HepG2 (cell line): ENCODE data around the gene KIF9.

Experiments used
- CBFB ChIP-seq: sonication (generic); formaldehyde crosslinking; IDR thresholded peaks from 2 replicates; pipeline ENCODE4 v1.4.0; 2020; ENCODE audit warnings: missing genetic modification reagents
- CEBPB ChIP-seq: IDR thresholded peaks from 2 replicates; pipeline ENCODE4 v1.6.1; 2011; ENCODE audit warnings: low read depth, low read length, improper control_type of control experiment, borderline replicate concordance
- SIX1 ChIP-seq: sonication (generic); formaldehyde crosslinking; IDR thresholded peaks from 2 replicates; pipeline ENCODE4 v1.4.0; 2020; ENCODE audit warnings: missing genetic modification reagents, borderline replicate concordance
- SOX6 ChIP-seq, 2 experiments: fragments of 450-650 bp in 1 of 2; sonication (generic) in 1 of 2; formaldehyde crosslinking in 1 of 2; IDR thresholded peaks; 2 replicates each; pipeline versions ENCODE4 v1.4.0 to v1.6.1; 2017 to 2020; ENCODE audit warnings: antibody characterized with exemption in 1 of 2, mild to moderate bottlenecking in 1 of 2, missing genetic modification reagents in 1 of 2
- ZBTB33 ChIP-seq: sonication (generic); formaldehyde crosslinking; IDR thresholded peaks from 2 replicates; pipeline ENCODE4 v1.4.0; 2020; ENCODE audit warnings: missing genetic modification reagents
- ZNF331 ChIP-seq: sonication (generic); formaldehyde crosslinking; IDR thresholded peaks from 2 replicates; pipeline ENCODE4 v1.4.0; 2020; ENCODE audit warnings: missing genetic modification reagents

- TF ChIP-seq CBFB (CRISPR knock-in tag) (no peak), SOX6 (IDR thresholded peaks at IDR 0.05) (no peak), SOX6 (CRISPR knock-in tag; IDR thresholded peaks at IDR 0.05) (no peak), SIX1 (CRISPR knock-in tag) (no peak), ZNF331 (no peak), CEBPB (no peak), ZBTB33 (no peak)
These were observed 30.9 kb downstream of the KIF9 start for GRCh38 chr3:47251689-47252088.
